ENCODE results near the gene IPCEF1. TPM values are rescaled to one million over a fixed set of nuclear protein-coding genes. Genes with fewer than 3 reads are reported as not detected.

Gene IPCEF1
- total and polyA plus RNA-seq, 2 of the 8 experiments (the other 6 are each of a cell fraction or from before 2014, with no cell fraction given) = 0.41 to 0.78 TPM

- TF ChIP-seq, protein P1, sequence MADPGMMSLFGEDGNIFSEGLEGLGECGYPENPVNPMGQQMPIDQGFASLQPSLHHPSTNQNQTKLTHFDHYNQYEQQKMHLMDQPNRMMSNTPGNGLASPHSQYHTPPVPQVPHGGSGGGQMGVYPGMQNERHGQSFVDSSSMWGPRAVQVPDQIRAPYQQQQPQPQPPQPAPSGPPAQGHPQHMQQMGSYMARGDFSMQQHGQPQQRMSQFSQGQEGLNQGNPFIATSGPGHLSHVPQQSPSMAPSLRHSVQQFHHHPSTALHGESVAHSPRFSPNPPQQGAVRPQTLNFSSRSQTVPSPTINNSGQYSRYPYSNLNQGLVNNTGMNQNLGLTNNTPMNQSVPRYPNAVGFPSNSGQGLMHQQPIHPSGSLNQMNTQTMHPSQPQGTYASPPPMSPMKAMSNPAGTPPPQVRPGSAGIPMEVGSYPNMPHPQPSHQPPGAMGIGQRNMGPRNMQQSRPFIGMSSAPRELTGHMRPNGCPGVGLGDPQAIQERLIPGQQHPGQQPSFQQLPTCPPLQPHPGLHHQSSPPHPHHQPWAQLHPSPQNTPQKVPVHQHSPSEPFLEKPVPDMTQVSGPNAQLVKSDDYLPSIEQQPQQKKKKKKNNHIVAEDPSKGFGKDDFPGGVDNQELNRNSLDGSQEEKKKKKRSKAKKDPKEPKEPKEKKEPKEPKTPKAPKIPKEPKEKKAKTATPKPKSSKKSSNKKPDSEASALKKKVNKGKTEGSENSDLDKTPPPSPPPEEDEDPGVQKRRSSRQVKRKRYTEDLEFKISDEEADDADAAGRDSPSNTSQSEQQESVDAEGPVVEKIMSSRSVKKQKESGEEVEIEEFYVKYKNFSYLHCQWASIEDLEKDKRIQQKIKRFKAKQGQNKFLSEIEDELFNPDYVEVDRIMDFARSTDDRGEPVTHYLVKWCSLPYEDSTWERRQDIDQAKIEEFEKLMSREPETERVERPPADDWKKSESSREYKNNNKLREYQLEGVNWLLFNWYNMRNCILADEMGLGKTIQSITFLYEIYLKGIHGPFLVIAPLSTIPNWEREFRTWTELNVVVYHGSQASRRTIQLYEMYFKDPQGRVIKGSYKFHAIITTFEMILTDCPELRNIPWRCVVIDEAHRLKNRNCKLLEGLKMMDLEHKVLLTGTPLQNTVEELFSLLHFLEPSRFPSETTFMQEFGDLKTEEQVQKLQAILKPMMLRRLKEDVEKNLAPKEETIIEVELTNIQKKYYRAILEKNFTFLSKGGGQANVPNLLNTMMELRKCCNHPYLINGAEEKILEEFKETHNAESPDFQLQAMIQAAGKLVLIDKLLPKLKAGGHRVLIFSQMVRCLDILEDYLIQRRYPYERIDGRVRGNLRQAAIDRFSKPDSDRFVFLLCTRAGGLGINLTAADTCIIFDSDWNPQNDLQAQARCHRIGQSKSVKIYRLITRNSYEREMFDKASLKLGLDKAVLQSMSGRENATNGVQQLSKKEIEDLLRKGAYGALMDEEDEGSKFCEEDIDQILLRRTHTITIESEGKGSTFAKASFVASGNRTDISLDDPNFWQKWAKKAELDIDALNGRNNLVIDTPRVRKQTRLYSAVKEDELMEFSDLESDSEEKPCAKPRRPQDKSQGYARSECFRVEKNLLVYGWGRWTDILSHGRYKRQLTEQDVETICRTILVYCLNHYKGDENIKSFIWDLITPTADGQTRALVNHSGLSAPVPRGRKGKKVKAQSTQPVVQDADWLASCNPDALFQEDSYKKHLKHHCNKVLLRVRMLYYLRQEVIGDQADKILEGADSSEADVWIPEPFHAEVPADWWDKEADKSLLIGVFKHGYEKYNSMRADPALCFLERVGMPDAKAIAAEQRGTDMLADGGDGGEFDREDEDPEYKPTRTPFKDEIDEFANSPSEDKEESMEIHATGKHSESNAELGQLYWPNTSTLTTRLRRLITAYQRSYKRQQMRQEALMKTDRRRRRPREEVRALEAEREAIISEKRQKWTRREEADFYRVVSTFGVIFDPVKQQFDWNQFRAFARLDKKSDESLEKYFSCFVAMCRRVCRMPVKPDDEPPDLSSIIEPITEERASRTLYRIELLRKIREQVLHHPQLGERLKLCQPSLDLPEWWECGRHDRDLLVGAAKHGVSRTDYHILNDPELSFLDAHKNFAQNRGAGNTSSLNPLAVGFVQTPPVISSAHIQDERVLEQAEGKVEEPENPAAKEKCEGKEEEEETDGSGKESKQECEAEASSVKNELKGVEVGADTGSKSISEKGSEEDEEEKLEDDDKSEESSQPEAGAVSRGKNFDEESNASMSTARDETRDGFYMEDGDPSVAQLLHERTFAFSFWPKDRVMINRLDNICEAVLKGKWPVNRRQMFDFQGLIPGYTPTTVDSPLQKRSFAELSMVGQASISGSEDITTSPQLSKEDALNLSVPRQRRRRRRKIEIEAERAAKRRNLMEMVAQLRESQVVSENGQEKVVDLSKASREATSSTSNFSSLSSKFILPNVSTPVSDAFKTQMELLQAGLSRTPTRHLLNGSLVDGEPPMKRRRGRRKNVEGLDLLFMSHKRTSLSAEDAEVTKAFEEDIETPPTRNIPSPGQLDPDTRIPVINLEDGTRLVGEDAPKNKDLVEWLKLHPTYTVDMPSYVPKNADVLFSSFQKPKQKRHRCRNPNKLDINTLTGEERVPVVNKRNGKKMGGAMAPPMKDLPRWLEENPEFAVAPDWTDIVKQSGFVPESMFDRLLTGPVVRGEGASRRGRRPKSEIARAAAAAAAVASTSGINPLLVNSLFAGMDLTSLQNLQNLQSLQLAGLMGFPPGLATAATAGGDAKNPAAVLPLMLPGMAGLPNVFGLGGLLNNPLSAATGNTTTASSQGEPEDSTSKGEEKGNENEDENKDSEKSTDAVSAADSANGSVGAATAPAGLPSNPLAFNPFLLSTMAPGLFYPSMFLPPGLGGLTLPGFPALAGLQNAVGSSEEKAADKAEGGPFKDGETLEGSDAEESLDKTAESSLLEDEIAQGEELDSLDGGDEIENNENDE (IDR thresholded peaks at IDR 0.05; ENCODE audit: insufficient replicate concordance, low read length) = no peak
- TF ChIP-seq SUZ12 (IDR thresholded peaks at IDR 0.05; ENCODE audit: low read length) (no peak), SRF (IDR thresholded peaks at IDR 0.05; ENCODE audit: low read depth, low read length) (no peak), ATF3 (IDR thresholded peaks at IDR 0.05; ENCODE audit: insufficient read depth, low read depth, low read length) (no peak), HDAC2 (IDR thresholded peaks at IDR 0.05; ENCODE audit: borderline replicate concordance in 1 of 2, low read depth in 2 of 2, low read length in 2 of 2) (no peak)
- TF ChIP-seq, protein P2, sequence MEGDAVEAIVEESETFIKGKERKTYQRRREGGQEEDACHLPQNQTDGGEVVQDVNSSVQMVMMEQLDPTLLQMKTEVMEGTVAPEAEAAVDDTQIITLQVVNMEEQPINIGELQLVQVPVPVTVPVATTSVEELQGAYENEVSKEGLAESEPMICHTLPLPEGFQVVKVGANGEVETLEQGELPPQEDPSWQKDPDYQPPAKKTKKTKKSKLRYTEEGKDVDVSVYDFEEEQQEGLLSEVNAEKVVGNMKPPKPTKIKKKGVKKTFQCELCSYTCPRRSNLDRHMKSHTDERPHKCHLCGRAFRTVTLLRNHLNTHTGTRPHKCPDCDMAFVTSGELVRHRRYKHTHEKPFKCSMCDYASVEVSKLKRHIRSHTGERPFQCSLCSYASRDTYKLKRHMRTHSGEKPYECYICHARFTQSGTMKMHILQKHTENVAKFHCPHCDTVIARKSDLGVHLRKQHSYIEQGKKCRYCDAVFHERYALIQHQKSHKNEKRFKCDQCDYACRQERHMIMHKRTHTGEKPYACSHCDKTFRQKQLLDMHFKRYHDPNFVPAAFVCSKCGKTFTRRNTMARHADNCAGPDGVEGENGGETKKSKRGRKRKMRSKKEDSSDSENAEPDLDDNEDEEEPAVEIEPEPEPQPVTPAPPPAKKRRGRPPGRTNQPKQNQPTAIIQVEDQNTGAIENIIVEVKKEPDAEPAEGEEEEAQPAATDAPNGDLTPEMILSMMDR (IDR thresholded peaks at IDR 0.05; ENCODE audit: control extremely low read depth in 1 of 3, insufficient read depth in 1 of 3, low read depth in 1 of 3, low read length in 3 of 3) = no peak
Measured at GRCh38 chr6:154307696-154308425, 48.7 kb downstream of the IPCEF1 start (continued).
